Tibial nerve (tissue), 4 donors: Measurements from ENCODE around the gene HAPLN2. TPM values are rescaled to one million over a fixed set of nuclear protein-coding genes. Genes with fewer than 3 reads are reported as not detected.

Experiments
- DNase-seq, 2 donors: peaks; one replicate each; pipeline ENCODE4 v3.0.0-alpha.2; 2019; ENCODE audit warnings: low spot score in 2 of 2
- H3K27ac ChIP-seq, 4 donors: fragments of 200-600 bp; sonication (generic) in 3 of 4; one replicate each; pipeline ENCODE4 v1.5.1; 2017 to 2019; ENCODE audit warnings: mild to moderate bottlenecking in 1 of 4
- H3K27me3 ChIP-seq, 2 donors: fragments of 200-600 bp; sonication (generic) in 1 of 2; one replicate each; pipeline versions ENCODE4 v1.5.1 to v1.6.0; 2017 to 2019
- H3K36me3 ChIP-seq, 3 donors: fragments of 200-600 bp; sonication (generic); one replicate each; pipeline ENCODE4 v1.5.1; 2018 to 2019
- H3K4me1 ChIP-seq, 4 donors: fragments of 200-600 bp; sonication (generic) in 3 of 4; one replicate each; pipeline ENCODE4 v1.5.1; 2017 to 2019
- H3K4me3 ChIP-seq, 4 donors: fragments of 200-600 bp; sonication (generic) in 3 of 4; one replicate each; pipeline ENCODE4 v1.5.1; 2017 to 2019; ENCODE audit warnings: mild to moderate bottlenecking in 1 of 4, moderate library complexity in 1 of 4
- H3K9me3 ChIP-seq, 4 donors: fragments of 200-600 bp; sonication (generic) in 3 of 4; one replicate each; pipeline ENCODE4 v1.5.1; 2017 to 2019
- CTCF ChIP-seq, 5 experiments: fragments of 200-600 bp in 3 of 5; fragments of 450-650 bp in 2 of 5; sonication (generic) in 3 of 5; IDR thresholded peaks; one replicate each; pipeline ENCODE4 v1.5.1; 2016 to 2019; ENCODE audit warnings: antibody characterized with exemption in 5 of 5, mild to moderate bottlenecking in 3 of 5, moderate library complexity in 2 of 5
- EP300 ChIP-seq, 2 donors: sonication (generic); formaldehyde crosslinking; IDR thresholded peaks; one replicate each; pipeline ENCODE4 v1.6.1; 2017; ENCODE audit warnings: antibody characterized with exemption in 2 of 2, mild to moderate bottlenecking in 1 of 2
- POLR2A ChIP-seq, 2 donors: fragments of 450-650 bp; IDR thresholded peaks; one replicate each; pipeline ENCODE4 v1.6.1; 2017; ENCODE audit warnings: antibody characterized with exemption in 2 of 2, mild to moderate bottlenecking in 2 of 2, moderate library complexity in 2 of 2
- WGBS, 2 donors: methylation state at CpG; one replicate each; pipeline ENCODE4 v1.1.5; 2018; 5-methylcytosine and 5-hydroxymethylcytosine counted together
- total RNA-seq, 4 donors: library from RNA; depleted of rRNA; stranded (reverse); fragments of >200 nt; gene quantifications; one replicate each; pipeline ENCODE4 v1.1.0, GENCODE V29; 2016

The HAPLN2 gene
- total RNA-seq, 4 donors from 2014 or later = 1.8 to 20.3 (median 10.6) TPM

- peaks cover 0 to 82% of the 10 kb centered on the region in 2 donors for H3K27me3 ChIP-seq
- no peak for TF ChIP-seq CTCF (IDR thresholded peaks at IDR 0.05)
- TF ChIP-seq EP300 (IDR thresholded peaks at IDR 0.05) = no peak
- no peak for TF ChIP-seq POLR2A (IDR thresholded peaks at IDR 0.05)
- H3K9me3 ChIP-seq = no peaks in the 10 kb centered on the region
Measured at GRCh38 chr1:156648951-156649350, 29.7 kb downstream of the HAPLN2 start.

GRCh38 chr1:156652131-156652991, 33.1 kb downstream of the HAPLN2 start:
- Histone ChIP-seq H3K9me3 (no peaks in the 10 kb centered on the region), H3K27me3 (peaks cover 0 to 66% of the 10 kb centered on the region in 2 donors), H3K27ac (no peak overlapping the region), H3K4me3 (no peak overlapping the region), H3K4me1 (peaks cover 0 to 11% (median 9%) of the 10 kb centered on the region in 4 donors), H3K36me3 (no peaks in the 10 kb centered on the region)
- TF ChIP-seq POLR2A (IDR thresholded peaks at IDR 0.05) = no peak
- no peak for TF ChIP-seq CTCF (IDR thresholded peaks at IDR 0.05)
- no peak for TF ChIP-seq EP300 (IDR thresholded peaks at IDR 0.05)
- DNase-seq = no peak
- WGBS, 2 donors = 42 to 48% methylated on average over 12 to 16 of the region's 16 CpGs

More at GRCh38 chr1:156648951-156649350, 29.7 kb downstream of the HAPLN2 start:
- H3K27ac ChIP-seq = no peak overlapping the region
- H3K4me1 ChIP-seq = no peaks in the 10 kb centered on the region
- no peaks in the 10 kb centered on the region for H3K36me3 ChIP-seq
- DNase-seq = no peak
- 20 to 34% methylated on average over 2 of the region's 2 CpGs for WGBS, 2 donors
- no peak overlapping the region for H3K4me3 ChIP-seq

GRCh38 chr1:156652992-156653355, 33.8 kb downstream of the HAPLN2 start:
- WGBS, 2 donors = 85% methylated on average over 9 of the region's 9 CpGs
- peaks cover 0 to 60% of the 10 kb centered on the region in 2 donors for H3K27me3 ChIP-seq
- peaks cover 0 to 17% (median 14%) of the 10 kb centered on the region in 4 donors for H3K4me1 ChIP-seq
- no peak overlapping the region for H3K4me3 ChIP-seq
- H3K9me3 ChIP-seq = no peaks in the 10 kb centered on the region
- no peaks in the 10 kb centered on the region for H3K36me3 ChIP-seq
- no peak for TF ChIP-seq POLR2A (IDR thresholded peaks at IDR 0.05)
- no peak for TF ChIP-seq CTCF (IDR thresholded peaks at IDR 0.05)
- no peak for TF ChIP-seq EP300 (IDR thresholded peaks at IDR 0.05)
- no peak overlapping the region for H3K27ac ChIP-seq
- DNase-seq = no peak

GRCh38 chr1:156654700-156655099, 35.5 kb downstream of the HAPLN2 start:
- 50% methylated on average over 1 of the region's 1 CpG for WGBS, 2 donors
- Histone ChIP-seq H3K27me3 (peaks cover 0 to 44% of the 10 kb centered on the region in 2 donors), H3K4me1 (peaks cover 0 to 26% (median 20%) of the 10 kb centered on the region in 4 donors), H3K36me3 (no peaks in the 10 kb centered on the region), H3K27ac (no peak overlapping the region), H3K4me3 (no peak overlapping the region), H3K9me3 (no peaks in the 10 kb centered on the region)
- TF ChIP-seq POLR2A (IDR thresholded peaks at IDR 0.05) (no peak), CTCF (IDR thresholded peaks at IDR 0.05) (no peak), EP300 (IDR thresholded peaks at IDR 0.05) (no peak)
- DNase-seq = no peak

- no peak for DNase-seq
- Histone ChIP-seq H3K27ac (no peak overlapping the region), H3K4me3 (no peak overlapping the region), H3K4me1 (peaks cover 0 to 33% (median 25%) of the 10 kb centered on the region in 4 donors), H3K9me3 (no peaks in the 10 kb centered on the region), H3K27me3 (peaks cover 0 to 39% of the 10 kb centered on the region in 2 donors), H3K36me3 (no peaks in the 10 kb centered on the region)
- TF ChIP-seq CTCF (IDR thresholded peaks at IDR 0.05) (no peak), POLR2A (IDR thresholded peaks at IDR 0.05) (no peak), EP300 (IDR thresholded peaks at IDR 0.05) (no peak)
- 43 to 56% methylated on average over 2 of the region's 2 CpGs for WGBS, 2 donors
Measured at GRCh38 chr1:156655151-156655903, 36.1 kb downstream of the HAPLN2 start.
